Fibroblast of the aortic adventitia (primary cell): ENCODE data around the gene ADARB2. TPM values are rescaled to one million over a fixed set of nuclear protein-coding genes. Genes with fewer than 3 reads are reported as not detected.

Experiments used
- DNase-seq: peaks from one replicate; pipeline ENCODE4 v3.0.0-alpha.2; 2010; ENCODE audit warnings: low read depth
- H3K4me3 ChIP-seq: 2 replicates; pipeline ENCODE4 v1.5.1; 2011; ENCODE audit warnings: low read depth, mild to moderate bottlenecking, control low read depth, low read length, moderate library complexity
- CTCF ChIP-seq: IDR thresholded peaks from 2 replicates; pipeline ENCODE4 v1.5.1; 2011; ENCODE audit warnings: mild to moderate bottlenecking, low read length, control low read depth, inconsistent platforms; ENCODE audit not compliant: insufficient read depth
- total RNA-seq: library from RNA; depleted of rRNA; stranded (reverse); fragments of >200 nt; gene quantifications from 2 replicates; pipeline ENCODE4 v1.2.3, GENCODE V29; 2012; ENCODE audit warnings: low replicate concordance

ADARB2 gene
- total RNA-seq, 1 donor = not detected

GRCh38 chr10:1426786-1427185 is 310.5 kb downstream of the ADARB2 start:
- no peak for TF ChIP-seq CTCF
- no peak for DNase-seq
- no peak overlapping the region for H3K4me3 ChIP-seq

GRCh38 chr10:1425879-1426278 is 311.4 kb downstream of the ADARB2 start:
- H3K4me3 ChIP-seq = no peak overlapping the region
- no peak for TF ChIP-seq CTCF
- no peak for DNase-seq

GRCh38 chr10:1424648-1425047 is 312.7 kb downstream of the ADARB2 start:
- H3K4me3 ChIP-seq = no peak overlapping the region
- DNase-seq = no peak
- no peak for TF ChIP-seq CTCF

GRCh38 chr10:1423676-1424253 is 313.6 kb downstream of the ADARB2 start:
- H3K4me3 ChIP-seq = no peak overlapping the region
- no peak for TF ChIP-seq CTCF
- DNase-seq = no peak

- H3K4me3 ChIP-seq = no peak overlapping the region
- no peak for DNase-seq
- TF ChIP-seq CTCF = no peak
Measured at GRCh38 chr10:1422275-1422674, 315.1 kb downstream of the ADARB2 start.

GRCh38 chr10:1420661-1421362 is 316.5 kb downstream of the ADARB2 start:
- H3K4me3 ChIP-seq = no peak overlapping the region
- TF ChIP-seq CTCF = no peak
- DNase-seq = no peak
